Islet of Langerhans (tissue), 1 donor: ENCODE data around the gene S100PBP.
"Not testable (repeated sequence)": the region's sequence is repeated elsewhere in the genome, so short reads cannot be mapped to it uniquely, and the experiment has no call there.

ENCODE experiments used
- FAIRE-seq: peaks from one replicate; lab custom pipeline; 2011; peaks lifted over from hg19 to GRCh38; lab: Jason Lieb, UNC

Gene S100PBP

GRCh38 chr1:32901823-32902534, 84.5 kb downstream of the S100PBP start:
- FAIRE-seq: no peak

DNA sequence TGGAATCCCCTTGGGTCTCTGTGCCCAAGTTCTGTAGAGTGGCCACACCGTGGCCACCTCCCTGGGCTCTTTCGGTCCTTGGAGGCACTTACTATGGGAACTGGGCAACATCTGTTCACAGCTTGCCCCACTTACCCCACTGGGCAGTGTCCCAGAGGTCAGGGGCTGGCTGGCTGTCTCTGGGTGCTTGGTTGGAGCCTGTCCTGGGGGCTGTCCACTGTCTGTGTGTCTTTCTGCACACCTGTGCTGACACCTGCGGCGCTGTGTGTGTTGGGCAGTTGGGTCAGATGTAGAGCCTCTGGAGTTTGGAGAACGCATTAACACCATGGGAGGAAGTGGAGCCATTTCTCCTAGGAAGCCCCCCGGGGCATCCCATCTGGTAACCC, 85.1 kb downstream of the S100PBP start:
- FAIRE-seq: no peak

GRCh38 chr1:32903991-32904785, 86.7 kb downstream of the S100PBP start:
- FAIRE-seq: no peak

DNA sequence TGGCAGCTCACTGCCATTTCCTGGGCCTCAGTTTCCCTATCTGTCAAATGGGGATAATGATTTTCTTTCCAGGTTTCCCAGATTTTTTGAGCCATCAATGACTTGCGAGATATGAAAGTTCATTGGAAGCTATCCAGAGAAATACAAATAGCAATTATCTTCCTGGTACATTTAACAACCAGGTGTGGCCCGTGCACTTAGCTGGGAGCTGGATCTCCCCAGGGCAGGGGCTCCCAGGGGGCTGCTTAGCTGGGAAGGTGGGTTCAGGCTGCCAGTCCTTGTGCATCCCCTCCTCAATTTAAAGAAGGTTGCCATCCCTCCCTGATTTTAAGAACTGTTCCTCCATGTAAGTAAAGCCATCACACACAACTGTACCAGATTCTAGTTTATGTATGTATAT, 87.3 kb downstream of the S100PBP start:
- FAIRE-seq: no peak

- FAIRE-seq: not testable (repeated sequence)
Measured at GRCh38 chr1:32905588-32905987, 88.1 kb downstream of the S100PBP start.

DNA sequence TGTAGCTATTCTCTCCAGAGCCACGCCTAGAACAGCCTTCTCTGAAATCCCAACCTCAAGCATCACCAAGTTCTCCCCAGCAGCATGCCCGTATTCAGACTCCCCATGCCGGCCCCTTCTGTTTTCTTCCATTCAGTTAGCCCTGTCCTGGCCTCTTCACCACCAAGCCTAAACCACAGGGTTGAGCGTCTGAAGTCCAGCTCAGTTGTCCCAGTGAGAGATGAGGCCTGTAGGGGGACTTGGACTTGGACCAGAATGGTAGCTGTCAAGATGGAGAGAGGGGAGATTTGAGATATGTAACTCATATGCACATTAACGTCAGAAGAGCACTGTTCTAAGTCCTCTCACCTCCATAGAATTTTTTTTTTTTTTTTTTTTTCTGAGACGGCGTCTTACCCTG, 89.2 kb downstream of the S100PBP start:
- FAIRE-seq: no peak

GRCh38 chr1:32907435-32907834, 90.0 kb downstream of the S100PBP start:
- FAIRE-seq: no peak
